Type B pancreatic cell (in vitro differentiated cells): ENCODE data around the gene ARHGAP44. TPM values are rescaled to one million over a fixed set of nuclear protein-coding genes. Genes with fewer than 3 reads are reported as not detected.

Experiments
- DNase-seq: peaks from one replicate; pipeline ENCODE4 v3.0.0; 2021; ENCODE audit warnings: mixed read lengths; ENCODE audit not compliant: unreplicated experiment; ENCODE audit errors: extremely low spot score
- H3K27ac Mint-ChIP-seq: 2 replicates; pipeline ENCODE4 v1.8.0; 2021; ENCODE audit warnings: mild to moderate bottlenecking, mixed read lengths
- H3K27me3 Mint-ChIP-seq: 2 replicates; pipeline ENCODE4 v1.8.0; 2021; ENCODE audit warnings: mixed read lengths
- H3K36me3 Mint-ChIP-seq: 2 replicates; pipeline ENCODE4 v1.8.0; 2021; ENCODE audit warnings: mixed read lengths
- H3K4me1 Mint-ChIP-seq: one replicate; pipeline ENCODE4 v1.8.0; 2021; ENCODE audit warnings: mixed read lengths; ENCODE audit not compliant: unreplicated experiment
- H3K4me3 Mint-ChIP-seq: 2 replicates; pipeline ENCODE4 v1.8.0; 2021; ENCODE audit warnings: mild to moderate bottlenecking, mixed read lengths
- H3K9me3 Mint-ChIP-seq: 2 replicates; pipeline ENCODE4 v1.8.0; 2021; ENCODE audit warnings: mixed read lengths
- total RNA-seq: library from RNA; stranded (reverse); gene quantifications from 2 replicates; pipeline ENCODE4 v1.2.1, GENCODE V29; 2021; ENCODE audit warnings: low replicate concordance
- TF ChIP-seq, protein P1 (sequence below): fragments of 200-600 bp; sonication (generic); conservative IDR thresholded peaks from 2 replicates; pipeline ENCODE4 v1.5.0; 2021; ENCODE audit warnings: antibody characterized with exemption, mild to moderate bottlenecking

Gene ARHGAP44
- total RNA-seq, 1 donor from 2014 or later: 10.9 TPM

DNA sequence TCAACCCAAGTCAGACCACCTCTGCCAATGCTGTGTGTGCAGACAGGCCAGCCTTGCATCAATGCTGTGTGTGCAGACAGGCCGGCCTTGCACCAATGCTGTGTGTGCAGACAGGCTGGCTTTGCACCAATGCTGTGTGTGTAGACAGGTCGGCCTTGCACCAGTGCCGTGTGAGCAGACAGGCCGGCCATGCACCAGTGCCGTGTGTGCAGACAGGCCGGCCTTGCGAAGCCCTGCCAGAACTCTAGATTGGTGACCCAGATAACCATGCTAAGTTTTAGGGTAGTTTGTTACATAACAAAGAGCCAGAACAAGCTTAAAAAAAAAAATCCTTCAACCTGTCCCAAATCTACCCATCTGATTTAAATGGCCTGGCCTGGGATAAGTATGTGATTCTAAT, 174.2 kb downstream of the ARHGAP44 start:
- H3K4me1 Mint-ChIP-seq: no peaks in the 10 kb centered on the region
- no peak overlapping the region for H3K27ac Mint-ChIP-seq
- H3K4me3 Mint-ChIP-seq: no peak overlapping the region
- H3K36me3 Mint-ChIP-seq: peaks cover 12% of the 10 kb centered on the region
- no peak for DNase-seq
- H3K27me3 Mint-ChIP-seq: no peaks in the 10 kb centered on the region
- TF ChIP-seq, protein P1, sequence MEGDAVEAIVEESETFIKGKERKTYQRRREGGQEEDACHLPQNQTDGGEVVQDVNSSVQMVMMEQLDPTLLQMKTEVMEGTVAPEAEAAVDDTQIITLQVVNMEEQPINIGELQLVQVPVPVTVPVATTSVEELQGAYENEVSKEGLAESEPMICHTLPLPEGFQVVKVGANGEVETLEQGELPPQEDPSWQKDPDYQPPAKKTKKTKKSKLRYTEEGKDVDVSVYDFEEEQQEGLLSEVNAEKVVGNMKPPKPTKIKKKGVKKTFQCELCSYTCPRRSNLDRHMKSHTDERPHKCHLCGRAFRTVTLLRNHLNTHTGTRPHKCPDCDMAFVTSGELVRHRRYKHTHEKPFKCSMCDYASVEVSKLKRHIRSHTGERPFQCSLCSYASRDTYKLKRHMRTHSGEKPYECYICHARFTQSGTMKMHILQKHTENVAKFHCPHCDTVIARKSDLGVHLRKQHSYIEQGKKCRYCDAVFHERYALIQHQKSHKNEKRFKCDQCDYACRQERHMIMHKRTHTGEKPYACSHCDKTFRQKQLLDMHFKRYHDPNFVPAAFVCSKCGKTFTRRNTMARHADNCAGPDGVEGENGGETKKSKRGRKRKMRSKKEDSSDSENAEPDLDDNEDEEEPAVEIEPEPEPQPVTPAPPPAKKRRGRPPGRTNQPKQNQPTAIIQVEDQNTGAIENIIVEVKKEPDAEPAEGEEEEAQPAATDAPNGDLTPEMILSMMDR: no peak
- H3K9me3 Mint-ChIP-seq: no peaks in the 10 kb centered on the region

DNA sequence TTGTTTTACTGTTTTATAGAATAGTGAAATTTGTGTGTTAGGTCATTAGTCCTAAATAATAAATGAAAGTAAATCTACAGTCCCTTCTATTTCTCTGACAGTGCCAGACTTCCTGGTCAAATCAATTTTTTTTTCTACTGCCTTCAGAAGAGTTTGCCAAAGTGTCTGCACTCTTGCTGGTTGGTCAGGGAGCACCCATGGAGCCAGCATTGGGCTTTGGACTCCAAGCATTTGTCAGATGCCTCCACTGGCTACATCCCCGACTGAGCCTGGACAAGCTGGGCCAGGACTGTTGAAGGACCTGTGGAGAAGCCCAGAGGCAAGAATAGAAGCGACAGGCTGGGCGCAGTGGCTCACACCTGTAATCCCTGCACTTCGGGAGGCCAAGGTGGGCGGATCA, 174.9 kb downstream of the ARHGAP44 start:
- H3K27ac Mint-ChIP-seq: no peak overlapping the region
- H3K9me3 Mint-ChIP-seq: no peaks in the 10 kb centered on the region
- DNase-seq: no peak
- no peaks in the 10 kb centered on the region for H3K27me3 Mint-ChIP-seq
- TF ChIP-seq, protein P1: no peak
- no peaks in the 10 kb centered on the region for H3K4me1 Mint-ChIP-seq
- peaks cover 11% of the 10 kb centered on the region for H3K36me3 Mint-ChIP-seq
- H3K4me3 Mint-ChIP-seq: no peak overlapping the region

DNA sequence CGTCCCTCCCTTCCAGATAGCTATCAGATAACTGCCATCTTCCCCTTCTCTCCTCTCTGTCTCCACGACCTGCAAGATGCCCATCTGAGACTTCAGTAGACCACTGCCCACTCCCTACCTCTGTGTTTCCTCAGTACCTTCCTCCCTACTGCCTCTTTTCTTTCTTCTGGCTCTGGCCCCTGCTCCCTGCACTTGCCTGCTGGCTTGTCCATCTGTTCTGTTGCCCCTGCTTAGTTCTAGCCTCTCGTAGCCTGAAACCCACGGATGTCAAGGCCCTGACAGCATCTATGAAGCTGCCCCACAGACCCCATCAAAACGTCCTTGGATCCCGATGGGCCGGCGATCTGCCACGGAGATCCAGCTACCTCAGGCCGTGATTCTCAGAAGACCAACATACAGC, 175.5 kb downstream of the ARHGAP44 start:
- Mint-ChIP-seq H3K27me3 (no peaks in the 10 kb centered on the region), H3K4me3 (no peak overlapping the region), H3K36me3 (peaks cover 8% of the 10 kb centered on the region), H3K9me3 (no peaks in the 10 kb centered on the region), H3K27ac (no peak overlapping the region), H3K4me1 (no peaks in the 10 kb centered on the region)
- DNase-seq: no peak
- TF ChIP-seq, protein P1: no peak

DNA sequence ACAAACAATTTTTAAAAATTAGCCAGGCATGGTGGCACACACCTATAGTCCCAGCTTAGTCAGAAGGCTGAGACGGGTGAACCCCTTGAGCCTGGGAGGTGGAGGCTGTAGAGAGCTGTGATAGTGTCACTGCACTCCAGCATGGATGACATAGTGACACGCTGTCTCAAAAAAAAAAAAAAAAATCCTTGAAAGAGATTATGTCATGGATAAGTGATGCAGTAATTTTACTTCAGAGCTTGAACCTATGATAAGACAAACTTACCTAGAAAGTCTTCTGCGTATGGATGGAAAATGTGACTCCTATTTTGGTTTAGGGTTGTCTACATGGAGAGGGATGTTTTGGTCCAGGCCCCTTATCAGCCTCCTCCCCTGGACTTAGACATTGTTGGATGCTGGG, 176.7 kb downstream of the ARHGAP44 start:
- no peaks in the 10 kb centered on the region for H3K27me3 Mint-ChIP-seq
- TF ChIP-seq, protein P1: no peak
- H3K4me1 Mint-ChIP-seq: no peaks in the 10 kb centered on the region
- H3K36me3 Mint-ChIP-seq: peaks cover 8% of the 10 kb centered on the region
- H3K27ac Mint-ChIP-seq: no peak overlapping the region
- DNase-seq: no peak
- no peaks in the 10 kb centered on the region for H3K9me3 Mint-ChIP-seq
- H3K4me3 Mint-ChIP-seq: no peak overlapping the region

DNA sequence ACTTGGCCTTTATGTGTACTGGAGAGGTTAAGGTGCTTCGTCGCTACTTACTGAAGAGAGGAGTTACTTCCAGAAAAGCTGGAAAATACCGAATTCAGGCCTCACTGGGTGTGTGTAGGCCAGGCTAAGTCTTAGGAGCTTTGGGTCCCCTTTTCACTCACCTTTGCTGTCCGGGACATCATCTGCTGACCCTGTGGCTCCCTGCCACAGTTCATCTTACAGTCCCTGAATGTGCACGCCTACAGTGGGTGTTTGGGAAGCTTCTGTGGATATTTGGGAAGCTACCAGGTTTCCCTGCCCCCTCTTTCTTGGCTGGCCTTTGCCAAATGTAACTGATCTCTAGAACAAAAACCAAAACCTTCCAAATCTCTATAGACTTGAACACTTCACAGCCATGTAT, 177.1 kb downstream of the ARHGAP44 start:
- DNase-seq: no peak
- no peaks in the 10 kb centered on the region for H3K9me3 Mint-ChIP-seq
- peaks cover under 1% of the 10 kb centered on the region for H3K27me3 Mint-ChIP-seq
- H3K36me3 Mint-ChIP-seq: peaks cover 8% of the 10 kb centered on the region
- no peak overlapping the region for H3K4me3 Mint-ChIP-seq
- TF ChIP-seq, protein P1: no peak
- H3K27ac Mint-ChIP-seq: no peak overlapping the region
- no peaks in the 10 kb centered on the region for H3K4me1 Mint-ChIP-seq

DNA sequence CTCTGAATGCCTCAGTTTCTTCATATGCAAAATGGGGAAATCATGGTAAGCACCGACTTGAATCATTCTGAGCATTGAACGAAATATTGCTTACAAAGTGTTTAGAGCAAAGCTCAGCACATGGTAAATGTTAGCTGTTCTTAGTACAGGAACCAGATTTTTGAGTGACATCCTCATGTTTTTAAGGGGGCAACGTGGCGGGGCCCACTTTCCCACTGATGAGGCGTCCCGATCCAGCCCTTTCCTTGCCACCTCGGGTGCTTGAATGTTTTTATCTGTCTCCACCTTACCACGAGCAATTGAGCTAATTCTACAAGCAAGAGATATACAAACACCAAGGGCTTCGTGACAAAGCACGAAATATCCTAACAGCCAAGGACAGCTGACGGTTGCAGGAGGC, 178.7 kb downstream of the ARHGAP44 start:
- H3K27me3 Mint-ChIP-seq: peaks cover 5% of the 10 kb centered on the region
- H3K9me3 Mint-ChIP-seq: no peaks in the 10 kb centered on the region
- H3K36me3 Mint-ChIP-seq: peaks cover 8% of the 10 kb centered on the region
- TF ChIP-seq, protein P1: no peak
- H3K27ac Mint-ChIP-seq: no peak overlapping the region
- no peaks in the 10 kb centered on the region for H3K4me1 Mint-ChIP-seq
- DNase-seq: no peak
- no peak overlapping the region for H3K4me3 Mint-ChIP-seq
